NCI-H2107 treated with DMSO at 0.1 percent for 48 hours (cell line): ENCODE results near the gene LCN2.

Experiments used
- DNase-seq: peaks from one replicate; lab custom pipeline; 2025; ENCODE audit not compliant: unreplicated experiment; lab: John Stamatoyannopoulos, UW

LCN2 gene

DNA sequence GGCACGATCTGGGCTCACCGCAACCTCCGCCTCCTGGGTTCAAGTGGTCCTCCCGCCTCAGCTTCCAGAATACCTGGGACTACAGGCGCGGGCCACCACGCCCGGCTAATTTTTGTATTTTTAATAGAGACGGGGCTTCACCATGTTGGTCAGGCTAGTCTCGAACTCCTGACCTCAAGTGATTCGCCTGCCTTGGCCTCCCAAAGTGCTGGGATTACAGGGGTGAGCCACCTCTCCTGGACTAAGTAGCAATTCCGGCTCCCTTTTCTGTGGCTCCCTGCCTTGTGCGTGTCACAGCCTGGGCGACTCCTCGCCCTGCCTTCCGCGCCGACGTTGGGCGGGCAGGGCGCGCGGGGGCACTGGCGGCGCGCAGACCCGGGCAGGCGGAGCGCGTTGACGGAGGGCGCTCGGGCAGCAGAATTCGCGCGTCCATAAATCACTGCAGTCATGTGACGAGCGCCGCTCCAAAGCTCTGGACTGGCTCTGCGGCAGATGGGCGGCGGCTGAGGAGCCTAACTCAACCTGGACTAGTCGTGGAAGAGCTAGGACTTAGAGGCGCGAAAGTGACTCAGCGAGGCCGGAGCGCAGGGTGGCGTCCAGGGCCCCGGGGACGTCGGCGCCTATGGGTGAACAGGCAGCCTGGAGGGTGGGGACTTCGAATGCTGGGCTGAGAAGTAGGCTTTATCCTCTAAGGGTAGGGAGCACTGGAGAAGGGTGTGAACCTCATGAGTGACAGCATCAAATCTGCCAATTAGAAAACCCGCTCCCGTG lies 43.5 kb downstream of the LCN2 start:
- no peak for DNase-seq

DNA sequence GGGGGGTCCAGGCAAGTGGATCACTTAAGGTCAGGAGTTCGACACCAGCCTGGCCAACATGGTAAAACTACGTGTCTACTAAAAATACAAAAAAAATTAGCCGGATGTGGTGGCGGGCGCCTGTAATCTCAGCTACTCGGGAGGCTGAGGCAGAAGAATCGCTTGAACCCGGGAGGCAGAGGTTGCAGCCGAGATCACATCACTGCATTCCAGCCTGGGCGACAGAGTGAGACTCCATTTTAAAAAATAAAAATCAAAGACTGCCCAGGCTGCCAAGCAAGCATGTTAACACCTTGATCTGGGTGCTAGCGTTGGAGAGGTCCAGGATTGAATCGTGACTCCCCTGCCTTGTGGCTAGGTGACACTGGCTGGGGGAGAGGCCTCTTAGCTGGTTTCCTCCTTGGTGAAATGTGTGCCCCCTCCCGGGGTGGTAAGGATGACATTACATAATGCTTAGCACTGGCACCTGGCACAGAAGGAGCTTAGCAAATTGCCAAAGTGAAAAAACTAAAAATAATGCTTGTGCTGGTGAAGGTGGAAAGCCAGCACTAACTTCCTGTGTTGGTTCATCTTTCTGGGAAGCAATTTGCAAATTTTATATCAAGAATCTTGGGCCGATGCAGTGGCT lies 44.3 kb downstream of the LCN2 start:
- no peak for DNase-seq

DNA sequence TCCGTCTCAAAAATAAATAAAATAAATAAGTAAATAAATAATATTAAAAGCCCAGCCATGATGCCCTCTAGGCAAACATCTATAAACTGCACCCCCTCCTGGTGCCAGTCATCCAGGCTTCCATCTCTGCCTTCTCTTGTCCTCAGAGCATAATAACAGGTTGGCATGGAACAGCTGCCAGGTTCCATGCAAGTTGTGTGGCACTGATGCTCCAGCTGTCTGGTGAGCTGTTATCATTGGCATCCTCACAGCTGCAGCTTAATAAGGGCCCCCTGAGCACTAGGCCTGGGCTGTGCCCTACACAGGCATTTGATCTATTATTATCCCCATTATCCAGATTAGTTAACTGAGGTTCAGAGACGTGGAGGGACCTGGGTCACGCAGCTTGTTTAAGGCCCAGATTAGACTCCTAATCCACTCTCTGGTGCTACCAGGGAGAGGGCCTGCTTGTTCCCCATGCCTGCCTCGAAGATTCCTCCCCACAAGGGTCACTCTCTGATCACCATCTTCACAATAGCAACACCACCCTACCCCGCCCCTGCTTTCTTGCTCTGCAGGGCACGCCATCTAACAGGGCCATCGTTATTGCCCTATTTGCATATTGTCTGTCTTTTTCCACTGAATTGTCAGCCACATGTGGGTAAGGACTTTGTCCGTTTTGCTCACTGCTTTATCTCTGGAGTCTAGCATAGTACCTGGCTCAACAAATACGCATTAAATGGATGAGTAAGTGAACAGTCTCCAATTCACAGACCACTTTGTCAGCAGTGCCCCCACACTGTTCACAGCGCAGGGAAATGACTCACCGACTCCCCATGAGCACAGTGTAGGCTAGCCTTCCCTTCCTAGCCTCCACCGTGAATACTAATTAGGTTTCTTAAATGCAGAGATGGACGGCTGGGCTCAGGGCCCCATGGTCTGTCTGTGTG lies 52.5 kb downstream of the LCN2 start:
- no peak for DNase-seq

DNA sequence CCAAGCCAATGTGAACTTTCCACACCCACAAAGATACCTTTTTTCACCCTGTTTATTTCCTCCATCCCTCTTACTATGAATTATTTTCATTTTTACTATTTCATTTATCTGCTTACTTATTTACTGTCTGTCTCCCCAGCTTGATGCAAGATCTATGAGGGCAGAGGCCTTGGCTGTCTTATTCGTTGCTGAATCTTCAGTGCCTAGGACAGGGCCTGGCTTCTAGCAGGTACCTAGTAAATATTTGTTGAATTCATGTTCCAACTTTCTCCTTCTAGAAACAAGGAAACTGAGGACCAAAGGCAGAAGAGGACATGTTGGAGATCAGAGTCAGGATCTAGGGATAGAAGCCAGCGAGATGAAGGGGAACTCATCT lies 53.4 kb downstream of the LCN2 start:
- DNase-seq = no peak
